ENCODE measurements around the gene SPTBN5.

DNA sequence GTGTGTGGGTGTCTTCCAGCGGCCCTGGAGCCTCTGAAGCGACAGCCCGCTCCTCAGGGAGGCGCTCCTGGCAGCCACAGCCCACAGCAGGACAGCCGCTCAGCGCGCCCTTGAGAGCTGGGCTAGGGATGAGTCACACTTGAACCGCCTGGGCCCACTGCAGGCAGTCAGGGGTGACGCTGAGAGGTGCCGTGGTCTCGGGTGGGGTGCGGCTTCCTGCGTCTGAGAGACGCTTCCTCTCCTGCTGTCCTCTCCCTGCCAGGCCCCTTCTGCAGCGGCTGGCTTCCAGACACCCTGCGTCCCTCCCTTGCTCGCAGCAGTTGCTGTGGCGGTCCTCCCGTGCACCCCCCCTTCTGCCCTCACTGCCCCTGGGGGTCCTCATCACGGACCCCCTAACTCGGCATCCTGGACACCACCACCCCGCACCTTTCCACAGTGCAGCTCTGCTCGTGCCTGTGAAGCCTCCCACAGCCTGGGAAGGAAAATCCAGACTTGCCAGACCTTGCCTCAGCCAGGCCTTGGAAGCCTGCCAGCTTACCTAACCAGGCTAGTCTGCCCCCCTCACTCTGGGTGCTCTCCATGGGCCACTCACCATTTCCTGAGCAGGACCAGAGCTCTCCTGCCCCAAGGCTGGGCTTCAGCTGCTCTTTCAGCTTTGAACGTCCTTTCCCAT, 1.1 kb upstream of the SPTBN5 start:
- no peak for TF ChIP-seq CTCF (IDR thresholded peaks at IDR 0.05)
- no peak for TF ChIP-seq POLR2A (IDR thresholded peaks at IDR 0.05)

All from testis (tissue), 2 donors.